Osteocyte (in vitro differentiated cells): ENCODE data around the gene EHHADH. TPM values are rescaled to one million over a fixed set of nuclear protein-coding genes. Genes with fewer than 3 reads are reported as not detected.

Source experiments
- DNase-seq: peaks from one replicate; pipeline ENCODE4 v3.0.0; 2021; ENCODE audit warnings: mixed read lengths; ENCODE audit not compliant: unreplicated experiment; ENCODE audit errors: extremely low spot score
- H3K27ac Mint-ChIP-seq: one replicate; pipeline ENCODE4 v1.8.0; 2021; ENCODE audit warnings: mild to moderate bottlenecking, mixed read lengths; ENCODE audit not compliant: unreplicated experiment
- H3K27me3 Mint-ChIP-seq: one replicate; pipeline ENCODE4 v1.8.0; 2021; ENCODE audit warnings: mixed read lengths; ENCODE audit not compliant: unreplicated experiment
- H3K36me3 Mint-ChIP-seq: one replicate; pipeline ENCODE4 v1.8.0; 2021; ENCODE audit warnings: mixed read lengths; ENCODE audit not compliant: unreplicated experiment
- H3K4me1 Mint-ChIP-seq: one replicate; pipeline ENCODE4 v1.8.0; 2021; ENCODE audit warnings: mixed read lengths; ENCODE audit not compliant: unreplicated experiment
- H3K4me3 Mint-ChIP-seq: one replicate; pipeline ENCODE4 v1.8.0; 2021; ENCODE audit warnings: mild to moderate bottlenecking, moderate library complexity, mixed read lengths; ENCODE audit not compliant: unreplicated experiment
- H3K9me3 Mint-ChIP-seq: one replicate; pipeline ENCODE4 v1.8.0; 2021; ENCODE audit warnings: mixed read lengths; ENCODE audit not compliant: unreplicated experiment
- CTCF ChIP-seq: fragments of 200-600 bp; sonication (generic); IDR thresholded peaks from 2 replicates; pipeline ENCODE4 v1.5.0; 2021; ENCODE audit warnings: antibody characterized with exemption, mild to moderate bottlenecking, moderate library complexity
- total RNA-seq: library from RNA; stranded (reverse); gene quantifications from 2 replicates; pipeline ENCODE4 v1.2.1, GENCODE V29; 2021

Gene EHHADH
- total RNA-seq, 1 donor from 2014 or later, result 1.2 TPM

GRCh38 chr3:185164428-185165217 is 89.2 kb downstream of the EHHADH start:
- Mint-ChIP-seq H3K4me1 (no peaks in the 10 kb centered on the region), H3K4me3 (no peak overlapping the region), H3K27me3 (peaks cover 20% of the 10 kb centered on the region), H3K36me3 (no peaks in the 10 kb centered on the region), H3K9me3 (no peaks in the 10 kb centered on the region), H3K27ac (no peak overlapping the region)
- no peak for TF ChIP-seq CTCF
- DNase-seq, result no peak

DNA sequence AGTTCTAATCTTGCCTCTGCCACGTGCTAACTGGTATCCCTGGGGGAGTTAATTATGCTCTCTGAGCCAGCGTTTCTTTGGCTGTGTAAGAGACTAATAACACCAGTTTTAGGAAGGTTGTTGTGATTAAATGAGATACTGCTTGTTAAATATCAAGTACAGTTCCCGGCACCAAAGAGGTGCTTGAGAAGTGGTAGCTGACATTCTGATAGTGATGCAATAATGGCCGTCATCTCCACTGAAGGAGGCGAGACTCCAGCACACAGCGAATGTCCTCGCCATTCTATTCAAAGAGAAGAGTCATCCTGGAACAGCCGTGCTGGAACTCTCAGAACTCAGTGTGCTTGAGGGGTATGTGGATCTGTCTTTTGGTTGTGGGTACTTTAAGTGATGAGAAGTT is 91.2 kb downstream of the EHHADH start:
- Mint-ChIP-seq H3K4me3 (no peak overlapping the region), H3K27ac (no peak overlapping the region), H3K27me3 (peaks cover 30% of the 10 kb centered on the region), H3K9me3 (no peaks in the 10 kb centered on the region), H3K36me3 (no peaks in the 10 kb centered on the region), H3K4me1 (no peaks in the 10 kb centered on the region)
- no peak for TF ChIP-seq CTCF
- DNase-seq, result no peak

GRCh38 chr3:185161761-185162160 is 92.1 kb downstream of the EHHADH start:
- no peak overlapping the region for H3K4me3 Mint-ChIP-seq
- no peak overlapping the region for H3K27ac Mint-ChIP-seq
- no peaks in the 10 kb centered on the region for H3K36me3 Mint-ChIP-seq

GRCh38 chr3:185157347-185157746 is 96.5 kb downstream of the EHHADH start:
- no peaks in the 10 kb centered on the region for H3K4me1 Mint-ChIP-seq
- no peaks in the 10 kb centered on the region for H3K36me3 Mint-ChIP-seq
- H3K9me3 Mint-ChIP-seq, result no peaks in the 10 kb centered on the region
- DNase-seq, result no peak
- no peak for TF ChIP-seq CTCF
- H3K27ac Mint-ChIP-seq, result no peak overlapping the region
- H3K4me3 Mint-ChIP-seq, result no peak overlapping the region
- H3K27me3 Mint-ChIP-seq, result peaks cover 29% of the 10 kb centered on the region

More at GRCh38 chr3:185161761-185162160, 92.1 kb downstream of the EHHADH start:
- Mint-ChIP-seq H3K4me1 (no peaks in the 10 kb centered on the region), H3K9me3 (no peaks in the 10 kb centered on the region), H3K27me3 (peaks cover 36% of the 10 kb centered on the region)
- no peak for TF ChIP-seq CTCF
- DNase-seq, result no peak

DNA sequence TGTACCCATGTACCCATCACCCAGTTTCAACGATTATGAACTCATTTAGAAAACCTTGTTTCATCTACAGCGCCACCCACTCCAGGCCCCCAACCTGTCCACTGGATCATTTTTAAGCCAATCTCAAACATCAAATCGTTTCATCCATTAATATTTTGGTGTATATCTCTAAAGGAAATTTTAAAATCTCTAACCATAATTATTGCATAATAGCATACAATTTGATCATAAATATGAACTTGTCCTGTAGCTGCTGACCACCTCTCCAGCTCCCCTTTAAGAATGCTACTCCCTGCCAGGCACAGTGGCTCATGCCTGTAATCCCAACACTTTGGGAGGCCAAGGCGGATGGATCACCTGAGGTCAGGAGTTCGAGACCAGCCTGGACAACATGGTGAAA is 98.2 kb downstream of the EHHADH start:
- Mint-ChIP-seq H3K27ac (no peak overlapping the region), H3K4me3 (no peak overlapping the region), H3K27me3 (peaks cover 26% of the 10 kb centered on the region), H3K36me3 (no peaks in the 10 kb centered on the region), H3K9me3 (no peaks in the 10 kb centered on the region), H3K4me1 (peaks cover 14% of the 10 kb centered on the region)
- DNase-seq, result no peak
- no peak for TF ChIP-seq CTCF
